SK-N-SH (cell line): Measurements from ENCODE around the gene RSRC2. TPM values are rescaled to one million over a fixed set of nuclear protein-coding genes. Genes with fewer than 3 reads are reported as not detected.

ENCODE experiments used
- CTCF ChIA-PET: fragments of 300-600, 350-600 bp; formaldehyde crosslinking; extraction: SDS; loops from one replicate; lab custom pipeline; 2021; lab: Yijun Ruan, JAX
- POLR2A ChIA-PET: fragments of 350-600 bp; sonication (Branson Sonifier 250); formaldehyde crosslinking; extraction: SDS; loops from one replicate; lab custom pipeline; 2020; ENCODE audit warnings: antibody characterized with exemption, inconsistent platforms; lab: Yijun Ruan, JAX
- DNase-seq: peaks from one replicate; pipeline ENCODE4 v3.0.0; 2012
- H2AFZ ChIP-seq: fragments of 200-600 bp; sonication (generic); 2 replicates; pipeline ENCODE4 v1.8.1; 2016; ENCODE audit warnings: antibody characterized with exemption, mild to moderate bottlenecking, low read depth
- H3F3A ChIP-seq: fragments of 200-600 bp; sonication (generic); replicated peaks from 2 replicates; pipeline ENCODE3; 2016; ENCODE audit warnings: antibody characterized with exemption, mild to moderate bottlenecking; ENCODE audit not compliant: insufficient read depth
- H3K27ac ChIP-seq, 2 experiments: fragments of 200-500 bp in 1 of 2; fragments of 200-600 bp in 1 of 2; sonication (Bioruptor generic) in 1 of 2; sonication (generic), shearing (Covaris generic) in 1 of 2; 2 replicates each; pipeline versions ENCODE4 v1.5.1 to v1.6.1; 2014 to 2016; ENCODE audit warnings: low read depth in 2 of 2, inconsistent platforms in 1 of 2, low read length in 1 of 2, mild to moderate bottlenecking in 1 of 2, mixed read lengths in 1 of 2
- H3K27me3 ChIP-seq: fragments of 200-600 bp; sonication (generic), shearing (Covaris generic); 2 replicates; pipeline ENCODE4 v1.6.1; 2016; ENCODE audit warnings: mixed run types; ENCODE audit not compliant: insufficient read depth
- H3K36me3 ChIP-seq, 2 experiments: fragments of 200-500 bp in 1 of 2; fragments of 200-600 bp in 1 of 2; sonication (Bioruptor generic) in 1 of 2; sonication (generic) in 1 of 2; replicated peaks in 1 of 2; 2 replicates each; pipeline versions ENCODE3 to v1.5.1; 2014 to 2016; ENCODE audit warnings: low read length in 1 of 2, mild to moderate bottlenecking in 1 of 2; ENCODE audit not compliant: insufficient read depth in 2 of 2, control insufficient read depth in 1 of 2
- H3K4me1 ChIP-seq, 2 experiments: fragments of 200-500 bp in 1 of 2; fragments of 200-600 bp in 1 of 2; sonication (Bioruptor generic) in 1 of 2; sonication (generic), shearing (Covaris generic) in 1 of 2; 2 replicates each; pipeline versions ENCODE4 v1.5.1 to v1.6.1; 2014 to 2016; ENCODE audit warnings: low read depth in 1 of 2, low read length in 1 of 2, mixed run types in 1 of 2; ENCODE audit not compliant: insufficient read depth in 2 of 2, control insufficient read depth in 1 of 2
- H3K4me2 ChIP-seq: fragments of 200-600 bp; sonication (generic), shearing (Covaris generic); 2 replicates; pipeline ENCODE4 v1.6.1; 2017; ENCODE audit warnings: mixed run types
- H3K4me3 ChIP-seq, 2 experiments: fragments of 200-500 bp in 1 of 2; fragments of 200-600 bp in 1 of 2; sonication (Bioruptor generic) in 1 of 2; sonication (generic), shearing (Covaris generic) in 1 of 2; 2 replicates each; pipeline versions ENCODE4 v1.5.1 to v1.8.1; 2014 to 2016; ENCODE audit warnings: low read depth in 2 of 2, inconsistent platforms in 1 of 2, low read length in 1 of 2, mild to moderate bottlenecking in 1 of 2, mixed read lengths in 1 of 2, moderate library complexity in 1 of 2
- H3K79me2 ChIP-seq: fragments of 200-600 bp; sonication (generic); 2 replicates; pipeline ENCODE4 v1.8.1; 2017; ENCODE audit warnings: mild to moderate bottlenecking; ENCODE audit not compliant: insufficient read depth
- H3K9ac ChIP-seq: fragments of 200-600 bp; sonication (generic); 2 replicates; pipeline ENCODE4 v1.6.1; 2017; ENCODE audit warnings: mixed run types
- H3K9me2 ChIP-seq: fragments of 200-600 bp; sonication (generic); 2 replicates; pipeline ENCODE4 v1.6.1; 2017; ENCODE audit warnings: mixed run types
- H3K9me3 ChIP-seq: fragments of 200-600 bp; sonication (generic); 2 replicates; pipeline ENCODE4 v1.6.1; 2017; ENCODE audit warnings: mixed run types, mild to moderate bottlenecking, moderate library complexity
- H4K20me1 ChIP-seq: fragments of 200-600 bp; sonication (generic); 2 replicates; pipeline ENCODE4 v1.6.1; 2017; ENCODE audit warnings: mild to moderate bottlenecking, mixed run types; ENCODE audit not compliant: insufficient read depth
- CTCF ChIP-seq: fragments of 200-600 bp; sonication (generic); IDR thresholded peaks from 2 replicates; pipeline ENCODE4 v1.6.1; 2017; ENCODE audit warnings: antibody characterized with exemption, mild to moderate bottlenecking, moderate library complexity
- EP300 ChIP-seq, 2 experiments: IDR thresholded peaks; 2 replicates each; pipeline versions ENCODE4 v1.4.0 to v1.6.1; 2012; ENCODE audit warnings: borderline replicate concordance in 1 of 2, low read depth in 1 of 2, low read length in 1 of 2
- EZH2phosphoT487 ChIP-seq: fragments of 200-600 bp; sonication (generic); IDR thresholded peaks from 2 replicates; pipeline ENCODE4 v1.6.1; 2017; ENCODE audit warnings: low read depth, mixed run types, mild to moderate bottlenecking, antibody characterized with exemption, moderate library complexity, borderline replicate concordance
- FOSL2 ChIP-seq: IDR thresholded peaks from 2 replicates; pipeline ENCODE4 v1.4.0; 2012; ENCODE audit warnings: low read depth, mild to moderate bottlenecking, moderate library complexity, borderline replicate concordance
- IRF3 ChIP-seq: fragments of 150-350 bp; IDR thresholded peaks from 2 replicates; pipeline ENCODE4 v1.6.1; 2016; ENCODE audit warnings: mild to moderate bottlenecking, low read depth, low read length
- MAX ChIP-seq: IDR thresholded peaks from 2 replicates; pipeline ENCODE4 v1.4.0; 2012; ENCODE audit warnings: low read depth
- PBX3 ChIP-seq: IDR thresholded peaks from 2 replicates; pipeline ENCODE4; 2012
- RAD21 ChIP-seq: IDR thresholded peaks from 2 replicates; pipeline ENCODE4 v1.6.1; 2012; ENCODE audit warnings: mild to moderate bottlenecking, low read length
- REST ChIP-seq: IDR thresholded peaks from 2 replicates; pipeline ENCODE4 v1.6.1; 2012; ENCODE audit warnings: mild to moderate bottlenecking, low read depth, low read length, moderate library complexity
- RFX5 ChIP-seq: IDR thresholded peaks from 2 replicates; pipeline ENCODE4 v1.6.1; 2012; ENCODE audit warnings: mild to moderate bottlenecking, improper control_type of control experiment, low read length
- RXRA ChIP-seq: IDR thresholded peaks from 2 replicates; pipeline ENCODE4 v1.4.0; 2012; ENCODE audit warnings: low read depth, mild to moderate bottlenecking, borderline replicate concordance
- SMC3 ChIP-seq: IDR thresholded peaks from 2 replicates; pipeline ENCODE4 v1.6.1; 2012; ENCODE audit warnings: low read depth, low read length, improper control_type of control experiment
- USF1 ChIP-seq: IDR thresholded peaks from 2 replicates; pipeline ENCODE4 v1.4.0; 2012; ENCODE audit warnings: low read depth, borderline replicate concordance
- YY1 ChIP-seq: IDR thresholded peaks from 2 replicates; pipeline ENCODE4 v1.4.0; 2012; ENCODE audit warnings: low read depth, mild to moderate bottlenecking
- ZBTB33 ChIP-seq: IDR thresholded peaks from 2 replicates; pipeline ENCODE4 v1.4.0; 2012; ENCODE audit warnings: low read depth, borderline replicate concordance
- WGBS: methylation state at CpG from one replicate; pipeline ENCODE4 v1.1.6; 2017; ENCODE audit warnings: low lambda C conversion rate; 5-methylcytosine and 5-hydroxymethylcytosine counted together
- polyA plus RNA-seq, 3 experiments: library from polyadenylated mRNA; depleted of rRNA; stranded (reverse); fragments of >200 nt; gene quantifications; 2 replicates each; pipeline ENCODE4 v1.2.3, GENCODE V29; 2012

RSRC2 gene
- polyA plus RNA-seq, 1 of the 3 experiments (the other 2 are of a cell fraction) = 24.8 TPM

GRCh38 chr12:122503147-122503751, 23.5 kb downstream of the RSRC2 start (continued):
- TF ChIP-seq PBX3 = no peak

- Histone ChIP-seq H3K4me3 (peak overlapping the region; percentile 63 to 88; a peak in 1 of 4 replicates), H4K20me1 (no peaks in the 10 kb centered on the region), H3K4me1 (peaks cover 0 to 11% of the 10 kb centered on the region in 2 experiments; a peak in 2 of 4 replicates), H2AFZ (peak overlapping the region; percentile 87; the same call in 1 of the 2 replicates), H3K79me2 (peaks cover 37% of the 10 kb centered on the region), H3K27ac (peak overlapping the region; percentile 71 to 99), H3K9me3 (no peaks in the 10 kb centered on the region), H3F3A (peaks cover 53% of the 10 kb centered on the region), H3K27me3 (no peaks in the 10 kb centered on the region), H3K9me2 (no peaks in the 10 kb centered on the region), H3K36me3 (peaks cover 25 to 47% of the 10 kb centered on the region in 2 experiments), H3K4me2 (peak overlapping the region; percentile 95), H3K9ac (peak overlapping the region; percentile 99; the same call in 1 of the 2 replicates)
- no peak for DNase-seq
- CTCF ChIA-PET = interaction anchor here (0.8 to 5.8 kb wide), 6 partner anchors 10 to 102 kb away, joined by 3 to 40 read pairs (median 6); no protein-coding TSS in a partner anchor
- POLR2A ChIA-PET = interaction anchor here (0.6 to 2.0 kb wide), 7 partner anchors 9 to 731 kb away, joined by 3 to 22 read pairs (median 3); partner anchors contain the start of genes KNTC1 and RSRC2
- WGBS = 95% methylated on average over 9 of the region's 9 CpGs
- TF ChIP-seq PBX3 (no peak), CTCF (no peak), RXRA (no peak), EP300 (IDR thresholded peaks at IDR 0.05; ENCODE audit: borderline replicate concordance in 1 of 2, low read depth in 1 of 2, low read length in 1 of 2) (no peak), RFX5 (no peak), MAX (no peak), SMC3 (no peak), RAD21 (no peak), IRF3 (no peak), REST (no peak), FOSL2 (no peak), USF1 (no peak), EZH2phosphoT487 (no peak), ZBTB33 (no peak), YY1 (no peak)
Measured at GRCh38 chr12:122501489-122501989, 25.2 kb downstream of the RSRC2 start.
